HepG2 (cell line): ENCODE results near the gene POU2AF2. TPM values are rescaled to one million over a fixed set of nuclear protein-coding genes. Genes with fewer than 3 reads are reported as not detected.

Experiments
- CBX2 ChIP-seq, 2 experiments: fragments of 200-600 bp in 1 of 2; sonication (generic); formaldehyde crosslinking in 1 of 2; IDR thresholded peaks; 2 replicates each; pipeline versions ENCODE4 v1.7.0 to v1.8.1; 2018 to 2022; ENCODE audit warnings: low read depth in 2 of 2, low read length in 1 of 2, mild to moderate bottlenecking in 1 of 2, missing genetic modification reagents in 1 of 2
- ELF4 ChIP-seq: sonication (generic); formaldehyde crosslinking; IDR thresholded peaks from 2 replicates; pipeline ENCODE4 v1.5.0; 2020; ENCODE audit warnings: missing genetic modification reagents, mild to moderate bottlenecking, moderate library complexity, borderline replicate concordance
- ERF ChIP-seq: IDR thresholded peaks from 2 replicates; pipeline ENCODE4 v1.6.1; 2018; ENCODE audit warnings: missing biosample characterization, missing genetic modification reagents
- FOXO1 ChIP-seq: sonication (generic); formaldehyde crosslinking; IDR thresholded peaks from 2 replicates; pipeline ENCODE4 v1.4.0; 2020; ENCODE audit warnings: missing genetic modification reagents
- JUND ChIP-seq: sonication (generic); formaldehyde crosslinking; IDR thresholded peaks from 2 replicates; pipeline ENCODE4 v1.8.0; 2022; ENCODE audit warnings: mild to moderate bottlenecking, missing genetic modification reagents
- MIXL1 ChIP-seq: IDR thresholded peaks from 2 replicates; pipeline ENCODE4 v1.6.1; 2016
- SALL2 ChIP-seq: sonication (generic); formaldehyde crosslinking; IDR thresholded peaks from 2 replicates; pipeline ENCODE4 v1.8.1; 2023; ENCODE audit warnings: mild to moderate bottlenecking, missing genetic modification reagents, inconsistent platforms
- ZEB1 ChIP-seq: IDR thresholded peaks from 2 replicates; pipeline ENCODE4 v1.6.1; 2012; ENCODE audit warnings: mild to moderate bottlenecking, low read depth, inconsistent platforms; ENCODE audit not compliant: insufficient replicate concordance
- ZNF564 ChIP-seq: sonication (generic); formaldehyde crosslinking; IDR thresholded peaks from 2 replicates; pipeline ENCODE4 v1.8.1; 2023; ENCODE audit warnings: mild to moderate bottlenecking, missing genetic modification reagents
- ZNF570 ChIP-seq: sonication (generic); formaldehyde crosslinking; IDR thresholded peaks from 2 replicates; pipeline ENCODE4 v1.4.0; 2020; ENCODE audit warnings: mild to moderate bottlenecking, missing genetic modification reagents, borderline replicate concordance
- ZNF674 ChIP-seq: sonication (generic); formaldehyde crosslinking; IDR thresholded peaks from 2 replicates; pipeline ENCODE4 v1.5.0; 2020; ENCODE audit warnings: low read depth, mild to moderate bottlenecking, missing genetic modification reagents
- ZNF746 ChIP-seq: sonication (generic); formaldehyde crosslinking; IDR thresholded peaks from 2 replicates; pipeline ENCODE4 v1.8.0; 2022; ENCODE audit warnings: mild to moderate bottlenecking, missing genetic modification reagents
- ZNF747 ChIP-seq: sonication (generic); formaldehyde crosslinking; IDR thresholded peaks from 2 replicates; pipeline ENCODE4 v1.8.1; 2023; ENCODE audit warnings: missing genetic modification reagents, mild to moderate bottlenecking, borderline replicate concordance
- ZNF761 ChIP-seq: sonication (generic); formaldehyde crosslinking; conservative IDR thresholded peaks from 2 replicates; pipeline ENCODE4 v1.4.0; 2020; ENCODE audit warnings: mild to moderate bottlenecking, missing genetic modification reagents
- ZSCAN25 ChIP-seq: sonication (generic); formaldehyde crosslinking; IDR thresholded peaks from 2 replicates; pipeline ENCODE4 v1.8.0; 2022; ENCODE audit warnings: mild to moderate bottlenecking, missing genetic modification reagents
- polyA plus RNA-seq, 8 experiments: library from polyadenylated mRNA; depleted of rRNA in 3 of 8; stranded (reverse) in 7 of 8; unstranded in 1 of 8; fragments of >200 nt; fragmentation: Illumina TruSeq in 4 of 8; extraction: Trizol in 4 of 8; gene quantifications; 2 replicates each; pipeline versions ENCODE4 v1.2.1 to v1.2.3, GENCODE V29; 2011 to 2016; ENCODE audit warnings: low read depth in 4 of 8, missing spikeins in 1 of 8, mixed read lengths in 1 of 8; ENCODE audit not compliant: insufficient read depth in 1 of 8
- total RNA-seq, 5 experiments: library from RNA; depleted of rRNA; stranded (reverse); fragments of >200 nt; fragmentation: Illumina TruSeq; extraction: Trizol; gene quantifications; 2 replicates each; pipeline ENCODE4 v1.2.3, GENCODE V29; 2016; ENCODE audit warnings: low read depth in 1 of 5
- TF ChIP-seq, protein P1 (sequence below): IDR thresholded peaks from 2 replicates; pipeline ENCODE4 v1.6.1; 2016; ENCODE audit warnings: low read depth, missing genetic modification reagents, missing compliant biosample characterization
- TF ChIP-seq, protein P2 (sequence below): sonication (generic); formaldehyde crosslinking; IDR thresholded peaks from 2 replicates; pipeline ENCODE4 v1.8.1; 2023; ENCODE audit warnings: mild to moderate bottlenecking, missing genetic modification reagents
- TF ChIP-seq, protein P3 (sequence below): sonication (generic); formaldehyde crosslinking; IDR thresholded peaks from 2 replicates; pipeline ENCODE4 v1.5.0; 2020; ENCODE audit warnings: mild to moderate bottlenecking, low read depth, missing genetic modification reagents, borderline replicate concordance

The POU2AF2 gene
- total and polyA plus RNA-seq, 2 of the 13 experiments (the other 11 are each of a cell fraction or from before 2014, with no cell fraction given), result 0.11 TPM; not detected in 1

DNA sequence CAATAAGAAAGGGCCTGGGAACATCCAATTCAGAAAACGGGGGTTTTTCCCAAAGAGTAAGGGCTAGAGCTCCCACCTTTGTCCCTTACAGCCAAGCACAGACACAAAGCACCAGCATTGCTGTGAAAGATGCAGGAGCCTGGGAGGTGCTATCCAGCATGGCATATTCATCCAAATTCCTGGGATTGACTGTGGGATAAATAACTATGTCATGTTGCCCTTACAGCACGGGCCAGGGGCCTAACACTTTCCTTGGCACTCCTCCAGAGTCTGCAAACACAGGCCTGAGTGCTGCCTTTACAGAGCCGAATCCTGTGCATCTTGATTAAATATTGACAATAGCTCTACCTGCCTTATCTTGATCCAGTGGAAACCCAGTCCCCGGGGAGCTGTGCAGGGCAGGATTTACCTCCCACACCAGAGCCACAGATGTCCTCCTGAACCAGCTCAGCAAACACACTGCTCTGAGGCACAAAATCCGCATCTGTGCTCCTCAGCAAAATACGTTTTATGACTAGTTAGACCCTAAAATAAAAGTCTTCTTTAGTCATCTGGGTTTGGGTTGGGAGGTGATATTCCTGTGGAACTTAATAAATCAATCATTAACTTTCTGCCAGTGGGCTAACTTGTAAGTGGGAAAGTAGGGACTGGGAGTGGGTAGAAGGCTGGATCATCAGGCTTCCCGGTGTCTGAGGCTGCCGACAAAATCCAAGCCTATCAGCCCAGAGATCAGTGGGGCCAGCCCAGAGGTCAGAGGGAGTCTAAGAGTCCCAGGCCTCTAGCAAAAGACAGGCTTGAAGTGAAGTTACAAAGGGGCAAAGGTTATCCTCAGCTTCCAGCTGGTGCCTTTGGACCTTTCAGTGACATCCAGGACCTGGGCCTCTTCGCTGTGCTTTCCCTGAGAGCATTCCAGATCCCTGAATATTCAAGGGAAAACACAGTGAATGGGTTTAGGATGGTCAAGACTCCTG is 89.3 kb downstream of the POU2AF2 start (continued):
- TF ChIP-seq, protein P1, sequence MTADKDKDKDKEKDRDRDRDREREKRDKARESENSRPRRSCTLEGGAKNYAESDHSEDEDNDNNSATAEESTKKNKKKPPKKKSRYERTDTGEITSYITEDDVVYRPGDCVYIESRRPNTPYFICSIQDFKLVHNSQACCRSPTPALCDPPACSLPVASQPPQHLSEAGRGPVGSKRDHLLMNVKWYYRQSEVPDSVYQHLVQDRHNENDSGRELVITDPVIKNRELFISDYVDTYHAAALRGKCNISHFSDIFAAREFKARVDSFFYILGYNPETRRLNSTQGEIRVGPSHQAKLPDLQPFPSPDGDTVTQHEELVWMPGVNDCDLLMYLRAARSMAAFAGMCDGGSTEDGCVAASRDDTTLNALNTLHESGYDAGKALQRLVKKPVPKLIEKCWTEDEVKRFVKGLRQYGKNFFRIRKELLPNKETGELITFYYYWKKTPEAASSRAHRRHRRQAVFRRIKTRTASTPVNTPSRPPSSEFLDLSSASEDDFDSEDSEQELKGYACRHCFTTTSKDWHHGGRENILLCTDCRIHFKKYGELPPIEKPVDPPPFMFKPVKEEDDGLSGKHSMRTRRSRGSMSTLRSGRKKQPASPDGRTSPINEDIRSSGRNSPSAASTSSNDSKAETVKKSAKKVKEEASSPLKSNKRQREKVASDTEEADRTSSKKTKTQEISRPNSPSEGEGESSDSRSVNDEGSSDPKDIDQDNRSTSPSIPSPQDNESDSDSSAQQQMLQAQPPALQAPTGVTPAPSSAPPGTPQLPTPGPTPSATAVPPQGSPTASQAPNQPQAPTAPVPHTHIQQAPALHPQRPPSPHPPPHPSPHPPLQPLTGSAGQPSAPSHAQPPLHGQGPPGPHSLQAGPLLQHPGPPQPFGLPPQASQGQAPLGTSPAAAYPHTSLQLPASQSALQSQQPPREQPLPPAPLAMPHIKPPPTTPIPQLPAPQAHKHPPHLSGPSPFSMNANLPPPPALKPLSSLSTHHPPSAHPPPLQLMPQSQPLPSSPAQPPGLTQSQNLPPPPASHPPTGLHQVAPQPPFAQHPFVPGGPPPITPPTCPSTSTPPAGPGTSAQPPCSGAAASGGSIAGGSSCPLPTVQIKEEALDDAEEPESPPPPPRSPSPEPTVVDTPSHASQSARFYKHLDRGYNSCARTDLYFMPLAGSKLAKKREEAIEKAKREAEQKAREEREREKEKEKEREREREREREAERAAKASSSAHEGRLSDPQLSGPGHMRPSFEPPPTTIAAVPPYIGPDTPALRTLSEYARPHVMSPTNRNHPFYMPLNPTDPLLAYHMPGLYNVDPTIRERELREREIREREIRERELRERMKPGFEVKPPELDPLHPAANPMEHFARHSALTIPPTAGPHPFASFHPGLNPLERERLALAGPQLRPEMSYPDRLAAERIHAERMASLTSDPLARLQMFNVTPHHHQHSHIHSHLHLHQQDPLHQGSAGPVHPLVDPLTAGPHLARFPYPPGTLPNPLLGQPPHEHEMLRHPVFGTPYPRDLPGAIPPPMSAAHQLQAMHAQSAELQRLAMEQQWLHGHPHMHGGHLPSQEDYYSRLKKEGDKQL, result no peak; the same call in none of the 2 replicates
- peak; percentile 23; the same call in 1 of the 2 replicates for TF ChIP-seq ELF4 (CRISPR knock-in tag)
- 0 out of 2 replicates have a peak, but pooled peaks have one; percentile 24 for TF ChIP-seq JUND (CRISPR knock-in tag)
- TF ChIP-seq ZNF564 (CRISPR knock-in tag), result peak; percentile 42; the same call in 1 of the 2 replicates
- TF ChIP-seq ZNF746 (CRISPR knock-in tag), result peak; percentile 65; the same call in 1 of the 2 replicates
- TF ChIP-seq, protein P2, sequence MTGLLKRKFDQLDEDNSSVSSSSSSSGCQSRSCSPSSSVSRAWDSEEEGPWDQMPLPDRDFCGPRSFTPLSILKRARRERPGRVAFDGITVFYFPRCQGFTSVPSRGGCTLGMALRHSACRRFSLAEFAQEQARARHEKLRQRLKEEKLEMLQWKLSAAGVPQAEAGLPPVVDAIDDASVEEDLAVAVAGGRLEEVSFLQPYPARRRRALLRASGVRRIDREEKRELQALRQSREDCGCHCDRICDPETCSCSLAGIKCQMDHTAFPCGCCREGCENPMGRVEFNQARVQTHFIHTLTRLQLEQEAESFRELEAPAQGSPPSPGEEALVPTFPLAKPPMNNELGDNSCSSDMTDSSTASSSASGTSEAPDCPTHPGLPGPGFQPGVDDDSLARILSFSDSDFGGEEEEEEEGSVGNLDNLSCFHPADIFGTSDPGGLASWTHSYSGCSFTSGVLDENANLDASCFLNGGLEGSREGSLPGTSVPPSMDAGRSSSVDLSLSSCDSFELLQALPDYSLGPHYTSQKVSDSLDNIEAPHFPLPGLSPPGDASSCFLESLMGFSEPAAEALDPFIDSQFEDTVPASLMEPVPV, result no peak
- peak; percentile 72 for TF ChIP-seq FOXO1 (CRISPR knock-in tag)
- no peak for TF ChIP-seq ZNF570
- TF ChIP-seq MIXL1 (CRISPR knock-in tag), result peak; percentile 67
- no peak for TF ChIP-seq ZNF761 (CRISPR knock-in tag)
- TF ChIP-seq ZSCAN25 (CRISPR knock-in tag), result peak; percentile 48
- TF ChIP-seq ZEB1, result peak; percentile 78
- TF ChIP-seq, protein P3, sequence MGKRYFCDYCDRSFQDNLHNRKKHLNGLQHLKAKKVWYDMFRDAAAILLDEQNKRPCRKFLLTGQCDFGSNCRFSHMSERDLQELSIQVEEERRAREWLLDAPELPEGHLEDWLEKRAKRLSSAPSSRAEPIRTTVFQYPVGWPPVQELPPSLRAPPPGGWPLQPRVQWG (CRISPR knock-in tag), result no peak
- TF ChIP-seq ERF, result peak; percentile 73; the same call in 1 of the 2 replicates
- TF ChIP-seq ZNF747 (CRISPR knock-in tag), result peak; percentile 93; the same call in 1 of the 2 replicates
- no peak for TF ChIP-seq CBX2 (IDR thresholded peaks at IDR 0.05; ENCODE audit: low read depth, low read length)
- 0 out of 2 replicates have a peak, but pooled peaks have one; percentile 51 for TF ChIP-seq CBX2 (CRISPR knock-in tag; IDR thresholded peaks at IDR 0.05; ENCODE audit: low read depth)
- TF ChIP-seq SALL2 (CRISPR knock-in tag), result no peak
- TF ChIP-seq ZNF674, result no peak
